Activated CD4-positive, alpha-beta memory T cell treated with anti-CD3 and anti-CD28 coated beads for 36 hours (primary cell): ENCODE data around the gene TNFAIP8. TPM values are rescaled to one million over a fixed set of nuclear protein-coding genes. Genes with fewer than 3 reads are reported as not detected.
A peak's percentile ranks its signal among the peaks of the same experiment; 100 is the strongest.

Source experiments
- CTCF ChIA-PET: fragments of 350-600 bp; sonication (Branson Sonifier 250); formaldehyde crosslinking; loops from one replicate; lab custom pipeline; 2021; ENCODE audit warnings: antibody characterized with exemption, inconsistent platforms; lab: Charles Lee
- POLR2A ChIA-PET: fragments of 350-600 bp; sonication (Branson Sonifier 250); formaldehyde crosslinking; loops from one replicate; lab custom pipeline; 2021; ENCODE audit warnings: antibody characterized with exemption; lab: Charles Lee
- DNase-seq: peaks from one replicate; pipeline ENCODE4 v3.0.0-alpha.2; 2020
- H3K27ac Mint-ChIP-seq: one replicate; pipeline ENCODE4 v1.8.0; 2021; ENCODE audit warnings: mixed read lengths
- H3K27me3 Mint-ChIP-seq: one replicate; pipeline ENCODE4 v1.8.0; 2021; ENCODE audit warnings: mixed read lengths
- H3K36me3 Mint-ChIP-seq: one replicate; pipeline ENCODE4 v1.8.0; 2021; ENCODE audit warnings: mixed read lengths
- H3K4me1 Mint-ChIP-seq: one replicate; pipeline ENCODE4 v1.8.0; 2021; ENCODE audit warnings: low read depth, mixed read lengths
- H3K4me3 Mint-ChIP-seq: one replicate; pipeline ENCODE4 v1.8.0; 2021; ENCODE audit warnings: mild to moderate bottlenecking, mixed read lengths
- H3K9me3 Mint-ChIP-seq: one replicate; pipeline ENCODE4 v1.8.0; 2021; ENCODE audit warnings: mixed read lengths
- intact Hi-C: fragments of 100-400 bp; cut with micrococcal nuclease; formaldehyde crosslinking; loops from one replicate; pipeline ENCODE4 v1.15.1; 2023
- total RNA-seq, 2 experiments: library from RNA; stranded (reverse); gene quantifications; one replicate each; pipeline ENCODE4 v1.2.3, GENCODE V29; 2021

TNFAIP8 gene
- total RNA-seq: 100 to 1,000 TPM; 153 to 159 TPM

GRCh38 chr5:119355685-119356611, at the start of gene TNFAIP8:
Gene TNFAIP8 (plus strand): TSS chr5:119356019. CDS start chr5:119356091, 72 bp downstream.
- no peaks in the 10 kb centered on the region for H3K9me3 Mint-ChIP-seq
- POLR2A ChIA-PET: interaction anchor here (0.7 to 22.4 kb wide), 12 partner anchors 11 to 88 kb away, joined by 3 to 504 read pairs (median 6); no protein-coding TSS in a partner anchor
- H3K4me3 Mint-ChIP-seq: peak within 1 kb of the TSS; percentile 99
- H3K4me1 Mint-ChIP-seq: peaks cover 71% of the 10 kb centered on the region
- peaks cover 48% of the 10 kb centered on the region for H3K36me3 Mint-ChIP-seq
- H3K27ac Mint-ChIP-seq: peak within 1 kb of the TSS; percentile 90
- peak; percentile 90 for DNase-seq
- CTCF ChIA-PET: interaction anchor here (0.8 to 3.5 kb wide), 12 partner anchors 10 to 368 kb away, joined by 3 to 30 read pairs (median 6); partner anchors contain the start of gene DTWD2
- no peaks in the 10 kb centered on the region for H3K27me3 Mint-ChIP-seq
- intact Hi-C loops: loop anchor here (1.0 to 2.0 kb wide), 2 partner anchors 15 to 41 kb away; no protein-coding TSS in a partner anchor

- Mint-ChIP-seq H3K27ac (no peak overlapping the region), H3K4me3 (no peak overlapping the region), H3K9me3 (no peaks in the 10 kb centered on the region), H3K4me1 (peaks cover 94% of the 10 kb centered on the region), H3K36me3 (peaks cover 25% of the 10 kb centered on the region), H3K27me3 (no peaks in the 10 kb centered on the region)
- intact Hi-C loops: no loop called here
- POLR2A ChIA-PET: interaction anchor here (1.2 kb wide), 1 partner anchor 8 kb away, joined by 3 read pairs; no protein-coding TSS in a partner anchor
- CTCF ChIA-PET: no interaction called here
- DNase-seq: no peak
Observed at GRCh38 chr5:119307170-119307569, 48.6 kb upstream of the TNFAIP8 start.

GRCh38 chr5:119309326-119309725, 46.5 kb upstream of the TNFAIP8 start:
- Mint-ChIP-seq H3K4me3 (peak overlapping the region; percentile 43), H3K9me3 (no peaks in the 10 kb centered on the region), H3K27me3 (no peaks in the 10 kb centered on the region), H3K4me1 (peaks cover 94% of the 10 kb centered on the region), H3K36me3 (peaks cover 21% of the 10 kb centered on the region), H3K27ac (peak overlapping the region; percentile 90)
- CTCF ChIA-PET: interaction anchor here (0.5 to 2.3 kb wide), 2 partner anchors 13 to 33 kb away, joined by 3 to 9 read pairs; no protein-coding TSS in a partner anchor
- POLR2A ChIA-PET: interaction anchor here (0.7 to 2.1 kb wide), 4 partner anchors 9 to 41 kb away, joined by 3 to 7 read pairs (median 4); no protein-coding TSS in a partner anchor
- intact Hi-C loops: loop anchor here (1.0 to 2.0 kb wide), 6 partner anchors 9 to 88 kb away; no protein-coding TSS in a partner anchor
- DNase-seq: no peak

- no peak overlapping the region for H3K4me3 Mint-ChIP-seq
- H3K27ac Mint-ChIP-seq: peak overlapping the region; percentile 77
- intact Hi-C loops: no loop called here
- H3K4me1 Mint-ChIP-seq: peaks cover 95% of the 10 kb centered on the region
- H3K9me3 Mint-ChIP-seq: no peaks in the 10 kb centered on the region
- H3K36me3 Mint-ChIP-seq: peaks cover 24% of the 10 kb centered on the region
- POLR2A ChIA-PET: interaction anchor here (0.6 to 1.3 kb wide), 4 partner anchors 38 to 56 kb away, joined by 3 to 5 read pairs (median 3); no protein-coding TSS in a partner anchor
- DNase-seq: no peak
- H3K27me3 Mint-ChIP-seq: no peaks in the 10 kb centered on the region
- CTCF ChIA-PET: interaction anchor here (1.2 to 1.7 kb wide), 3 partner anchors 11 to 324 kb away, joined by 3 to 7 read pairs (median 3); partner anchors contain the start of gene DTWD2
Observed at GRCh38 chr5:119311688-119312087, 44.1 kb upstream of the TNFAIP8 start.

GRCh38 chr5:119312403-119312802, 43.4 kb upstream of the TNFAIP8 start:
- ChIA-PET CTCF (interaction anchor here (1.1 to 1.9 kb wide), 4 partner anchors 10 to 324 kb away, joined by 3 to 9 read pairs (median 5); partner anchors contain the start of gene DTWD2), POLR2A (interaction anchor here (0.6 to 1.0 kb wide), 3 partner anchors 55 to 324 kb away, joined by 3 to 4 read pairs (median 4); partner anchors contain the start of gene DTWD2)
- DNase-seq: no peak
- Mint-ChIP-seq H3K9me3 (no peaks in the 10 kb centered on the region), H3K27ac (peak overlapping the region; percentile 89), H3K36me3 (peaks cover 24% of the 10 kb centered on the region), H3K27me3 (no peaks in the 10 kb centered on the region), H3K4me3 (no peak overlapping the region), H3K4me1 (peaks cover 92% of the 10 kb centered on the region)
- intact Hi-C loops: no loop called here

GRCh38 chr5:119313197-119313596, 42.6 kb upstream of the TNFAIP8 start:
- POLR2A ChIA-PET: interaction anchor here (0.6 to 0.8 kb wide), 3 partner anchors 10 to 79 kb away, joined by 3 to 4 read pairs (median 3); no protein-coding TSS in a partner anchor
- Mint-ChIP-seq H3K9me3 (no peaks in the 10 kb centered on the region), H3K4me3 (no peak overlapping the region), H3K27ac (peak overlapping the region; percentile 89), H3K4me1 (peaks cover 93% of the 10 kb centered on the region), H3K36me3 (peaks cover 26% of the 10 kb centered on the region), H3K27me3 (no peaks in the 10 kb centered on the region)
- intact Hi-C loops: no loop called here
- DNase-seq: no peak
- CTCF ChIA-PET: interaction anchor here (0.7 to 1.9 kb wide), 4 partner anchors 10 to 325 kb away, joined by 3 to 9 read pairs (median 6); partner anchors contain the start of gene DTWD2

- H3K9me3 Mint-ChIP-seq: no peaks in the 10 kb centered on the region
- H3K27ac Mint-ChIP-seq: peak overlapping the region; percentile 89
- peaks cover 93% of the 10 kb centered on the region for H3K4me1 Mint-ChIP-seq
- no peak for DNase-seq
- H3K27me3 Mint-ChIP-seq: no peaks in the 10 kb centered on the region
- intact Hi-C loops: loop anchor here (2.0 kb wide), 1 partner anchor 83 kb away; no protein-coding TSS in a partner anchor
- ChIA-PET POLR2A (interaction anchor here (0.7 to 2.4 kb wide), 4 partner anchors 11 to 44 kb away, joined by 3 to 7 read pairs (median 3); no protein-coding TSS in a partner anchor), CTCF (interaction anchor here (1.1 to 2.8 kb wide), 7 partner anchors 10 to 326 kb away, joined by 3 to 45 read pairs (median 9); partner anchors contain the start of gene DTWD2)
- peaks cover 26% of the 10 kb centered on the region for H3K36me3 Mint-ChIP-seq
- H3K4me3 Mint-ChIP-seq: no peak overlapping the region
Observed at GRCh38 chr5:119313658-119314605, 41.9 kb upstream of the TNFAIP8 start.

GRCh38 chr5:119315516-119315949, 40.3 kb upstream of the TNFAIP8 start:
- H3K9me3 Mint-ChIP-seq: no peaks in the 10 kb centered on the region
- peak overlapping the region; percentile 30 for H3K4me3 Mint-ChIP-seq
- DNase-seq: peak; percentile 78
- intact Hi-C loops: loop anchor here (1.0 to 5.0 kb wide), 4 partner anchors 27 to 328 kb away; partner anchors contain the start of gene DTWD2
- POLR2A ChIA-PET: interaction anchor here (0.5 to 2.4 kb wide), 17 partner anchors 8 to 96 kb away, joined by 3 to 8 read pairs (median 4); no protein-coding TSS in a partner anchor
- no peaks in the 10 kb centered on the region for H3K27me3 Mint-ChIP-seq
- CTCF ChIA-PET: interaction anchor here (0.7 to 2.8 kb wide), 36 partner anchors 8 to 328 kb away, joined by 3 to 45 read pairs (median 5); partner anchors contain the start of gene DTWD2
- H3K36me3 Mint-ChIP-seq: peaks cover 13% of the 10 kb centered on the region
- peaks cover 93% of the 10 kb centered on the region for H3K4me1 Mint-ChIP-seq
- peak overlapping the region; percentile 89 for H3K27ac Mint-ChIP-seq

- H3K36me3 Mint-ChIP-seq: peaks cover 10% of the 10 kb centered on the region
Observed at GRCh38 chr5:119316086-119316485, 39.7 kb upstream of the TNFAIP8 start.

GRCh38 chr5:119316906-119317305, 38.9 kb upstream of the TNFAIP8 start:
- Mint-ChIP-seq H3K36me3 (peaks cover 8% of the 10 kb centered on the region), H3K9me3 (no peaks in the 10 kb centered on the region), H3K4me1 (peaks cover 95% of the 10 kb centered on the region), H3K27ac (peak overlapping the region; percentile 89), H3K4me3 (no peak overlapping the region), H3K27me3 (no peaks in the 10 kb centered on the region)
- intact Hi-C loops: loop anchor here (5.0 kb wide), 1 partner anchor 330 kb away; the partner anchor contains the start of gene DTWD2
- ChIA-PET CTCF (interaction anchor here (1.5 to 2.8 kb wide), 3 partner anchors 16 to 49 kb away, joined by 8 to 45 read pairs (median 8); no protein-coding TSS in a partner anchor), POLR2A (interaction anchor here (2.4 kb wide), 1 partner anchor 47 kb away, joined by 7 read pairs; no protein-coding TSS in a partner anchor)
- no peak for DNase-seq

More at GRCh38 chr5:119316086-119316485, 39.7 kb upstream of the TNFAIP8 start:
- peak; percentile 75 for DNase-seq
- ChIA-PET CTCF (interaction anchor here (0.9 to 2.8 kb wide), 29 partner anchors 7 to 328 kb away, joined by 3 to 45 read pairs (median 7); partner anchors contain the start of gene DTWD2), POLR2A (interaction anchor here (0.9 to 2.4 kb wide), 12 partner anchors 9 to 96 kb away, joined by 3 to 8 read pairs (median 4); no protein-coding TSS in a partner anchor)
- Mint-ChIP-seq H3K27me3 (no peaks in the 10 kb centered on the region), H3K4me3 (peak overlapping the region; percentile 30), H3K27ac (peak overlapping the region; percentile 89), H3K4me1 (peaks cover 93% of the 10 kb centered on the region), H3K9me3 (no peaks in the 10 kb centered on the region)
- intact Hi-C loops: loop anchor here (5.0 kb wide), 1 partner anchor 329 kb away; the partner anchor contains the start of gene DTWD2
